Tongue (tissue), 2 donors: ENCODE results near the gene ELF1. TPM values are rescaled to one million over a fixed set of nuclear protein-coding genes. Genes with fewer than 3 reads are reported as not detected.
A peak's percentile ranks its signal among the peaks of the same experiment; 100 is the strongest.
"Not testable (repeated sequence)": the region's sequence is repeated elsewhere in the genome, so short reads cannot be mapped to it uniquely, and the experiment has no call there.

Source experiments
- DNase-seq: peaks from one replicate; pipeline ENCODE4 v3.0.0-alpha.2; 2015
- total RNA-seq: library from RNA; depleted of rRNA; stranded (reverse); fragments of >200 nt; gene quantifications from one replicate; pipeline ENCODE4 v1.2.3, GENCODE V29; 2014

The ELF1 gene
- total RNA-seq, 1 donor from 2014 or later = 72.2 TPM

DNA sequence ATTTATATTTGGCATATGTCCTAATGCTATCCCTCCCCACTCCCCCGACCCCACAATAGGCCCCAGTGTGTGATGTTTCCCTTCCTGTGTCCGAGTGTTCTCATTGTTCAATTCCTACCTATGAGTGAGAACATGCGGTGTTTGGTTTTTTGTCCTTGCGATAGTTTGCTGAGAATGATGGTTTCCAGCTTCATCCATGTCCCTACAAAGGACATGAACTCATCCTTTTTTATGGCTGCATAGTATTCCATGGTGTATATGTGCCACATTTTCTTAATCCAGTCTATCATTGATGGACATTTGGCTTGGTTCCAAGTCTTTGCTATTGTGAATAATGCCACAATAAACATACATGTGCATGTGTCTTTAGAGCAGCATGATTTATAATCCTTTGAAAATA, 23.3 kb upstream of the ELF1 start:
- DNase-seq = not testable (repeated sequence)

- no peak for DNase-seq
Observed at GRCh38 chr13:41040584-41041334, 21.6 kb upstream of the ELF1 start.

GRCh38 chr13:41039746-41040145, 20.6 kb upstream of the ELF1 start:
- DNase-seq = no peak

- not testable (repeated sequence) for DNase-seq
Observed at GRCh38 chr13:41036557-41036956, 17.4 kb upstream of the ELF1 start.

DNA sequence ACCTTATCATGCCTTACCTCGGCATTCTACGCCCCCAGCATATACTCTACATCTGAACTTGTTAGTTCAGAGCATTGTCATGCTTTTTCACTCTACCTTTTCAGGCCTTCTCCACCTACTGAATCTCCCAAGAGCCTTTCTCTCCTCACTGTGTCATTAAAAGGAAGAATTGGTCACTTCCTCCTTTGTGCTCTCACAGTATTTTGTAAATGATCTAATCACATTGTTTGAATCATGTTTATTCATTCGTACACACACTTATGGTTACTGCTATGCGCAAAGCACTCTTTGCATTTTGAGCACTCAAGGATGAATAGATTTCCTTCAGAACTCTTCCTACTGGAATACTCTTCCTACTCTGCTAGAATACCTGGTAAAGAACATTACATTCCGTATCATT, 15.8 kb upstream of the ELF1 start:
- DNase-seq = no peak

DNA sequence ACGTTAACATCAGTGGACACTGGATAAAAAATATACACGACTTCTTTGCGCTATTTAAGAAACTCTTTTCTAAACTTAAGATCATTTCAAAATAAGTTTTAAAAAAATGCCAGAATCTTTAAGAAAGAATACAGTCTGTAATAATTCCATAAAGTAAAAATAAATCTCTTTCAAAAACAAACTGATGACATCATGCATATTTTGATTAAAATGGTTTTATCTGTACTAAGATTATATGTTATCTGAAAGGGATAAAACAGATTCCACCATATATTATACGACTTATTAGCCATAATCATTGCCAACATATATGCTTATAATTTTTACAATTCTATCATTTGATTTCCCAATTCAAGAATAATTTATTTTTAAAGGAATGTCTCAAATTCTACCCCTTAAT, 15.3 kb upstream of the ELF1 start:
- DNase-seq = no peak

- no peak for DNase-seq
Observed at GRCh38 chr13:41032691-41033376, 13.7 kb upstream of the ELF1 start.

- no peak for DNase-seq
Observed at GRCh38 chr13:41029629-41030028, 10.5 kb upstream of the ELF1 start.

DNA sequence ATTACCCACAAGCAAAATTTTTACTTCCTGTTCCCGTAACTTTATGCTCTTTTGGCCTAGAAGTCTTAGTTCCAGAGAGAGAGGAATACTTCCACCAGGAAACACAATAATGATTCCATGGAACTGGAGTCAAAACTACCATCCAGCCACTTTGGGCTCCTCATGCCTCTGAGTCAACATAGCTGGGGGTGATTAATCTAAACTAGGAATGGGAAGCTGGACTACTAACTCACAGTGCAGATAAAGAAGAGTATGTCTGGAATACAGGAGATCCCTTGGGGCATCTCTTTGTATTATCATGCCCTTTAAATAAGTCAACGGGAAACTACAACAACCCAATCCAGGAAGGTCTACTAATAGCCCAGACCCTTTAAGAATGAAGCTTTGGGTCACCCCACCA, 8.9 kb upstream of the ELF1 start:
- DNase-seq = no peak

GRCh38 chr13:41026788-41027187, 7.7 kb upstream of the ELF1 start:
- DNase-seq = peak; percentile 35

- peak; percentile 45 for DNase-seq
Observed at GRCh38 chr13:41025518-41025917, 6.4 kb upstream of the ELF1 start.

- DNase-seq = no peak
Observed at GRCh38 chr13:41019578-41020347, 647 bp upstream of the ELF1 start.

- no peak for DNase-seq
Observed at GRCh38 chr13:41018602-41018948, 541 bp downstream of the ELF1 start.

- no peak for DNase-seq
Observed at GRCh38 chr13:41017817-41018601, 1.1 kb downstream of the ELF1 start.

GRCh38 chr13:41017159-41017558, 2.0 kb downstream of the ELF1 start:
- DNase-seq = no peak

DNA sequence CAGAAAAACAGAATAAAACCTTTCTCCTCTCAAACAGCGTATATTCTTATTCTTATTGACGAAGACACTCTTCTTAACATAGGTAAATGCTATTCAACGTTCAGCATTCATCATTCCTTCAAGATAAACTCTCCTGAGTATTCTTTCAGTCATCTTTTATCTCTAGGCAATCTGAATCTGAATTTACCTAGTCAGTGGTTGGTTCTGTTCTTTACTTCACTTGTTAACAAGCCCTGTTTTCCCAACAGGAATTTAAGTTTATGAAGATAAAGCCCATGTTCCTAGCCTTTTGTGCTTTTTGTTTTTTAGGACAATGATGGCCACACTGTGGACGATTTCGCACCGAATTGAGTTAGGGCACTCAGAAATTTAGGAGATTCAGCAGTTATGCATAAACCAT, 3.2 kb downstream of the ELF1 start:
- no peak for DNase-seq

- DNase-seq = no peak
Observed at GRCh38 chr13:41013835-41014234, 5.3 kb downstream of the ELF1 start.

DNA sequence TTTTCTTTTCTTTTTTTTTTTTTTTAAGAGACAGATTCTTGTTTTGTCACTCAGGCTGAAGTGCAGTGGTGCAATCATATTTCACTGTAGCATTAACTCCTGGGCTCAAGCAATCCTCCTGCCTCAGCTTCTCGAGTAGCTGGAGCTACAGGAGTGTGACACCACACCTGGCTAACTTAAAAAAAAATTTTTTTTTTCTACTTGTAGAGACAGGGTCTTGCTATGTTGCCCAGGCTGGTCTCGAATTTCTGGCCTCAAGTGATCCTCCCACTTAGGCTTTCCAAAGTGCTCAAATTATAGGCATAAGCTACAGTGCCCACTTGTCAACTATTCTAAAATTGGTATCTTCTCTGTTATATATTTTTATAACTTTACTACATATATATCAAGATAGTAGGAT, 6.6 kb downstream of the ELF1 start:
- no peak for DNase-seq

GRCh38 chr13:41011382-41011956, 7.6 kb downstream of the ELF1 start:
- no peak for DNase-seq

- DNase-seq = no peak
Observed at GRCh38 chr13:41008349-41008980, 10.7 kb downstream of the ELF1 start.

DNA sequence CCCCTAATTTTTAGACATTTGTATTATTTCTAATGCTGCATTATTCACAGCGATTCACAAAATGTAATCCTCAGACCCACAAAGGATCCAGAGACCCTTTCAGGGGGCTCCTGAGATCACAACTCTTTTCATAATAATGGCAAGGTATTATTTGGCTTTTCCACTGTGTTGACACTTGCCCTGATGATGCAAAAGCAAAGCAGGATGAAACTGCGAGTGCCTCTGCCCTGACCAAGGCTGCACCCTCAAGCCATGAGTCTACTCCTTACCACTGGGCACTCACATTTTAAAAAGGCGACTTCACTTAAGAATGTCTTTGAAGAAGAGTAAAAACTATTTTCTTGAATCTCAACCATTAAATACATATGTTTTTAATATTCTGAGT, 11.4 kb downstream of the ELF1 start:
- no peak for DNase-seq
